ENCODE data around the gene DNAH2.
A peak's percentile ranks its signal among the peaks of the same experiment; 100 is the strongest.

DNAH2 gene

GRCh38 chr17:7840875-7841274 lies 123.3 kb downstream of the DNAH2 start:
- DNase-seq: no peak

- DNase-seq: peak; percentile 93
Observed at GRCh38 chr17:7841396-7841914, 123.9 kb downstream of the DNAH2 start.

GRCh38 chr17:7841915-7842379 lies 124.4 kb downstream of the DNAH2 start:
- peak; percentile 87 for DNase-seq

GRCh38 chr17:7842380-7843256 lies 125.1 kb downstream of the DNAH2 start:
- DNase-seq: peak; percentile 98

GRCh38 chr17:7843257-7843535 lies 125.7 kb downstream of the DNAH2 start:
- DNase-seq: no peak

- peak; percentile 96 for DNase-seq
Observed at GRCh38 chr17:7843536-7844291, 126.2 kb downstream of the DNAH2 start.

GRCh38 chr17:7844292-7845154 lies 127.0 kb downstream of the DNAH2 start:
- peak; percentile 91 for DNase-seq

- DNase-seq: peak; percentile 15
Observed at GRCh38 chr17:7845359-7846062, 128.0 kb downstream of the DNAH2 start.

- DNase-seq: peak; percentile 9
Observed at GRCh38 chr17:7846063-7846735, 128.7 kb downstream of the DNAH2 start.

- peak; percentile 34 for DNase-seq
Observed at GRCh38 chr17:7846765-7847661, 129.5 kb downstream of the DNAH2 start.

- peak; percentile 31 for DNase-seq
Observed at GRCh38 chr17:7848131-7848579, 130.6 kb downstream of the DNAH2 start.

GRCh38 chr17:7848739-7849129 lies 131.2 kb downstream of the DNAH2 start:
- no peak for DNase-seq

GRCh38 chr17:7849130-7849750 lies 131.7 kb downstream of the DNAH2 start:
- DNase-seq: peak; percentile 8

- DNase-seq: peak; percentile 18
Observed at GRCh38 chr17:7849751-7850504, 132.4 kb downstream of the DNAH2 start.

- peak; percentile 15 for DNase-seq
Observed at GRCh38 chr17:7850701-7851437, 133.3 kb downstream of the DNAH2 start.

- DNase-seq: peak; percentile 95
Observed at GRCh38 chr17:7851438-7852261, 134.1 kb downstream of the DNAH2 start.

- DNase-seq: no peak
Observed at GRCh38 chr17:7852262-7852670, 134.7 kb downstream of the DNAH2 start.
